GM12873 (cell line): ENCODE data around the gene BBS9.

Experiments used
- CTCF ChIP-seq: IDR thresholded peaks from 2 replicates; pipeline ENCODE4 v1.5.1; 2012; ENCODE audit warnings: low read depth, mild to moderate bottlenecking, moderate library complexity, low read length, control low read depth; ENCODE audit not compliant: insufficient read depth; ENCODE audit errors: missing control alignments

The BBS9 gene

GRCh38 chr7:33251301-33251700 is 121.9 kb downstream of the BBS9 start:
- TF ChIP-seq CTCF = no peak

- TF ChIP-seq CTCF = no peak
Observed at GRCh38 chr7:33258491-33258951, 129.2 kb downstream of the BBS9 start.

GRCh38 chr7:33261585-33261984 is 132.2 kb downstream of the BBS9 start:
- no peak for TF ChIP-seq CTCF

- no peak for TF ChIP-seq CTCF
Observed at GRCh38 chr7:33262476-33262875, 133.1 kb downstream of the BBS9 start.

- no peak for TF ChIP-seq CTCF
Observed at GRCh38 chr7:33273356-33273755, 144.0 kb downstream of the BBS9 start.

GRCh38 chr7:33276325-33276724 is 147.0 kb downstream of the BBS9 start:
- TF ChIP-seq CTCF = no peak

- no peak for TF ChIP-seq CTCF
Observed at GRCh38 chr7:33276729-33277128, 147.4 kb downstream of the BBS9 start.
